ENCODE results near the gene TPSG1.
A peak's percentile ranks its signal among the peaks of the same experiment; 100 is the strongest.
"Not testable (repeated sequence)": the region's sequence is repeated elsewhere in the genome, so short reads cannot be mapped to it uniquely, and the experiment has no call there.

TPSG1 gene

GRCh38 chr16:1213796-1214372 is 11.2 kb downstream of the TPSG1 start:
- no peak for DNase-seq

- DNase-seq, result no peak
Observed at GRCh38 chr16:1213231-1213630, 11.8 kb downstream of the TPSG1 start.

GRCh38 chr16:1212616-1213194 is 12.4 kb downstream of the TPSG1 start:
- DNase-seq, result no peak

GRCh38 chr16:1211451-1212268 is 13.4 kb downstream of the TPSG1 start:
- no peak for DNase-seq

- no peak for DNase-seq
Observed at GRCh38 chr16:1210461-1210860, 14.6 kb downstream of the TPSG1 start.

GRCh38 chr16:1209081-1209480 is 16.0 kb downstream of the TPSG1 start:
- DNase-seq, result no peak

GRCh38 chr16:1208239-1208830 is 16.7 kb downstream of the TPSG1 start:
- peak; percentile 33 for DNase-seq

- no peak for DNase-seq
Observed at GRCh38 chr16:1206786-1207185, 18.3 kb downstream of the TPSG1 start.

- DNase-seq, result no peak
Observed at GRCh38 chr16:1206326-1206725, 18.7 kb downstream of the TPSG1 start.

- DNase-seq, result no peak
Observed at GRCh38 chr16:1204933-1205332, 20.1 kb downstream of the TPSG1 start.

- no peak for DNase-seq
Observed at GRCh38 chr16:1202274-1202673, 22.8 kb downstream of the TPSG1 start.

GRCh38 chr16:1201444-1201843 is 23.6 kb downstream of the TPSG1 start:
- DNase-seq, result no peak

- DNase-seq, result no peak
Observed at GRCh38 chr16:1200014-1200627, 24.9 kb downstream of the TPSG1 start.

- no peak for DNase-seq
Observed at GRCh38 chr16:1199347-1200013, 25.6 kb downstream of the TPSG1 start.

- not testable (repeated sequence) for DNase-seq
Observed at GRCh38 chr16:1198671-1199346, 26.3 kb downstream of the TPSG1 start.

GRCh38 chr16:1198194-1198593 is 26.9 kb downstream of the TPSG1 start:
- no peak for DNase-seq

- no peak for DNase-seq
Observed at GRCh38 chr16:1197237-1197866, 27.7 kb downstream of the TPSG1 start.

- no peak for DNase-seq
Observed at GRCh38 chr16:1196494-1196893, 28.6 kb downstream of the TPSG1 start.

GRCh38 chr16:1195393-1195666 is 29.7 kb downstream of the TPSG1 start:
- no peak for DNase-seq

GRCh38 chr16:1194665-1195392 is 30.2 kb downstream of the TPSG1 start:
- DNase-seq, result no peak

Data from KG1 (cell line).